HG03520 (cell line): ENCODE results near the gene NET1.

ENCODE experiments used
- ATAC-seq: cut with Tn5 transposase; IDR thresholded peaks from one replicate; pipeline ENCODE4 v1.9.1; 2021; ENCODE audit warnings: mild to moderate bottlenecking, moderate library complexity; ENCODE audit not compliant: unreplicated experiment

Gene NET1

DNA sequence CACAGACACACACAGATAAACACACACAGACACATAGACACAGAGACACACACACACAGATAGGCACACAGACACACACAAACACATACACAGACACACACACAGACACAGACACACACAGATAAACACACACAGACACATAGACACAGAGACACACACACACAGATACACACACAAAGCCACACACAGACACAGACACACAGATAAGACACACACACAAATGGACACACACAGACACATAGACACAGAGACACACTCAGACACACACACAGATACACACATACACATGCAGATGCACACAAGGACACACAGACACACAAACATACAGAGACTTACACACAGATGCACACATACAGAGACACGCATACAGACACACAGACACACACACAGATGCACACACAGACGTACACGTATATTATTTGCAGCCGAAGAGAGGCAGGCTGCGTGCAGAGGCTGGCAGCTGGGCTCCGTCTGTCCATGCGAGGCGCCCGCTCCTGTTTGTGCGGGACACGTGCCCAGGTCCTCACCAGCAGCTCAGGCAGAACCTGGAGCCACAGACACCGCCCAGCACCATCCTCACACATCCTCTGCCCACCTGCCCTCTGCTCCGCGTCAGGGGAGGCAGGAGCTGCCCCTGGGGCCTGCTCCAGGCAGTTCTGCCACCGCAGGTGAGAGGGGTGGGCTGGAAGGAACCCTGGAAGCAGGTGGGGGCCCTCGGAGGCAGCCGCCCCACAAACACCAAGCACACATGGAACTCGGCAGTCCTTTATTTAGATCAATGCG lies 85.8 kb downstream of the NET1 start:
- no peak for ATAC-seq

DNA sequence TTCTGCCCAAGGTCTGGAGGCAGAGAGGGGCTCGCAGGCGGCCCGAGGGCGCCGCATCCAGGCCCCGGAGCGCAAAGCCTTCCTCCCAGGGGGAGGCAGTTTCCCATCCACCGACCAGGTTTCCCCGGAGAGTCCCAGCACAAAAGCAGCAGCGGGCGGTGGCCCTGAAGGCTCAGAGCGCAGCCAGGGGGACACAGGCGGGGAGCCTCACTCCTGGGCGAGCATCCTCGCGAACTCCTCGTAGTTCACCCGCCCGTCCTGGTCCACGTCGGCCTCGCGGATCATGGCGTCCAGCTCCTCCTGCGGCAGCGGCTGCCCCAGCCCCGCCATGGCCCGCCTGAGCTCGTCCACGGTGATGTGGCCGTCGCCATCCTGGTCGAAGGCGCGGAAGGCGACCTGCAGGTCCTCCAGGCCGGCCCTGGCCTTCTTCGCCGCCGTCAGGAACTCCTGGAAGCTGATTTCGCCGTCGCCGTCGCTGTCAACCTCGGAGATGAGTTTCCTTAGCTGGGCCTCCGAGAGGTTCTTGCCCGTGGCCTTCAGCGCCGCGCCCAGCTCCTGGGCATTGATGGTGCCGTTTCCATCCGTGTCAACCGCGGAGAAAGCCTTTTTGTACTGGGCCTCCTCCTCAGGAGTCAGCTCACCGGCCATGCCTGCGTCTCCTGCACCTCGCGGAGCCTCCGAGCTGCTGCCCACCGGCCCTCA lies 86.6 kb downstream of the NET1 start:
- no peak for ATAC-seq

DNA sequence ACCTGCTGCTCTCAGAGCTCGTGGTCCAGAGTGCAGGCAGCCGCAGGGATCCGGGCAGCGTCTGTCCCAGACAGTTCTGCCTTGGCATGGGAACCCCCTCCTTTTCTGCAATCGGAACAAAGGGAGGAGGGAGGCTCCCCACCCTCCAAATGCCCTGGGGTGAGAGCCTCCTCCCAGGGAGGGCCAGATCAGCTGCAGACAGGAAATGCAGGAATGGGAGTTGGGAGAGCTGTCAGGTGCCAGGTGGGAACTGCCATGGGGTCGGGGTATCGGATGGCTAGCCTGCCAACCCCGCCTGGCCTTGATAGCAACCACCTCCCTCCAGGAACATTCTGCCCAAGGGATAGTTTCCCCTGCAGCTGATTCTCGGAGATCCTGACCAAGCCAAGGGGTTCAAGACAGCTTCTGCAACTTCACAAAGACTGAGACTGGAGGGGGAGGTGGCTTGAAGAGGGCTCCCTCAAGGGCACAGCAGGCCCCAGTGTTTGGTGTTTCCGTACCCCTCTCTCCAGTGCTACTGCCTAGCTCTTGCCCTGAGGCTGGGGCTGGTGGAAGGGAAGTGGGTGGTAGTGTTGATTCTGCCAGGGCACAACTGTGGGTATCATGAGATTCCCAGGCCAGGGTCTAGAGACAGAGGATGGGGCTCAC lies 87.3 kb downstream of the NET1 start, which contains the start of gene CALML5:
CALML5 (minus strand) TSS at position 78 of the 648 bp plus-strand sequence. CDS start 132 bp downstream, outside the sequence.
- no peak for ATAC-seq

DNA sequence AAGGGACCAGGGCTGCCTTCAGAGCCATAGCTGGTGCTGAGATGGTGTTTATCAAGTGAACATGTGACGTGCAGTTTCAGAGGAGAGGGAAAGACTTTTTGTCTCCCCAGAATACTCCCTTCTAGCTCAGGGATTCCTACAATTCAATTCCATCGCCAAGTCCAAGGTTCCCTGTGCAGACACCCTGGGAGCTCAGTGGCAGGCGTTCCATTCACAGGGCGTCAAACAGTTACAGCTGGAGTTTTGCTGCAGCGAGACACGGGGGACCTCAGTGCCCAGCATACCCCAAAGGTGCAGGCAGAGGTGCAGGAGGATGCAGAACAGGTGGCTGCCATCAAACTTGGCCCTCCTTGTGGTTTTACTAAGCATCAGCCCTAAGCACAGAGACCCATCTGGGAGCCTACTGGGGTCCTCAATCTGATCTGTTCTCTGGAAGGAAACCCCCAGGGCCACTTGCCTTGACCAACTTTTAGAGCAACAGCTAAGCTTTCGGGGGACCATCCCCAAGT lies 87.9 kb downstream of the NET1 start:
- ATAC-seq = no peak

DNA sequence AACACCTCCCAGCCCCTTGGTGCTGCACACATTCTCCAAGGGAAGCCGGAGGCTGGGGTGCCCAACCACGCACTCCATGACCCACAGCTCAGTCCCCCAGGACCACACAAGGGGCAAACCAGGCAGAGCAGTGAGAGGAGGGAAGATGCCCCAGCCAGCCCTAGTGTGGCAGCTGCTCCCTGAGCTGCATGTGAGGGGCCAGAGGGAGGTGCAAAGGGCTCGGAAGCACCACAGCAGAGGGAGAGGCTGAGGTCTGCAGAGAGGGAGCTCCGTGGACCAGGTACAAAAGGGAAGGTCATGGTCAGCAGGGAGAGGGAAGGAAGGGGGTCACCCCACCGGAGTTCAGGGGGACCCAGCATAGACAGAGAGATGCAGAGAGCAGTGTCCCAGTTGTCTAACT lies 88.6 kb downstream of the NET1 start:
- no peak for ATAC-seq

DNA sequence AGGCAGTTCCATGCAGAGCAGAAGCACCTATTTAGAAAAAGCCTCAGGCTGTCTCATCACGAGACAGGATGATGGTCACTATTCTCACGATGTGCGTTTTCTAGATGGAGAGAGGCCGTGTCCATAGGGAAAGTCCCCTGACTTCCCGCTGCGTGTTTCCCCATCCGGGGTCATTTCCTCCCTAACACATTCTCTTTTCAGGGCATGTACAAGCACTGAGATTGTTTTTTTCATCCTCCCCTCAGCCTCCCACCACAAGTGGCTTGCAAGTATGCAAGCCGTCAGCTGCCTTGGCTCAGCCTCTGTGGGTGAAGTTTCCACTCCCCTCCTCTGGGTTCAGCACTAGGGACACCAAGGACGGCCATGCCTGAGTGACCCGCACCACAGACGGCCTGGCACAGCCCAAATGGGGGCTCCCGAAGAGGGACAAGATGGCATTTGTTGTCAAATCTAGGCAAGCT lies 89.7 kb downstream of the NET1 start:
- no peak for ATAC-seq

DNA sequence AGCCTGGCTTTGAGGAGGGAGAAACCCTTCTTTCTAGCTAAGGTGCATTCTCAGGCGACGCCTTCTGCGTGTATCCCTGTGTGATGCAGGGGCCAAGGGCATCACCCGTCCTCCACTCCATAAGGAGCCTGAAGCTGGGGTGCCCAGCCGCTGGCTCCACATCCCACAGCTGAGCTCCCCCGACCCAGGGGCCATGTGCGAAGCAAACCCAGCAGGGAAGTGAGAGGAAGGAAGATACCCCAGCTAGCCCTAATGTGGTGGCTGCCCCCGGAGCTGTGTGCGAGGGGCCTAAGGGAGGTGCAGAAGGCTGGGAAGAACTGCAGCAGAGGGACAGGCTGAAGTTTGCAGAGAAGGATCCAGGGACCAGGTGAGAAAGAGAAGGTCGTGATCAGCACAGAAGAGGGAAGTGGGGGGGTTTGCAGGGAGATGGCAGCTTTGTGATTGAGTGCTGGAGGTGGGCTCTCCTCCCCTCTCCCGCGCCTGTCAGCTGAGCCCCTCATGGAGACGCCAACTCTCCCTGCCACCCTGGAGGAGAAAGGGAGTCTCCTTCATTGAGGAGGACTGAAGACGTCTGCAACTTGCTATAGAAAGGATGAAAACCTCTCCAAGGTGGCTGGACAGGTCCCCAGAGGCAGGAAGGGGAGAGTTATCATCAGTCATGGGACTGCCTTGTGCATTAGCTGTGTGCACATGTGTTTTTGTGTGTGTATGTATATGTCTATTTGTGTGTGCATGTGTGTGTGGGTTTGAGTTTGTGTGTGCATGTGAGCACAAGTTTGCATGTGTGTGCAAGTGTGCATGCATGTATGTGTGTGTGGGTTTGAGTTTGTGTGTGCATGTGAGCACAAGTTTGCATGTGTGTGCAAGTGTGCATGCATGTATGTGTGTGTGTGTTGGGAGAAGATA lies 90.5 kb downstream of the NET1 start:
- no peak for ATAC-seq

DNA sequence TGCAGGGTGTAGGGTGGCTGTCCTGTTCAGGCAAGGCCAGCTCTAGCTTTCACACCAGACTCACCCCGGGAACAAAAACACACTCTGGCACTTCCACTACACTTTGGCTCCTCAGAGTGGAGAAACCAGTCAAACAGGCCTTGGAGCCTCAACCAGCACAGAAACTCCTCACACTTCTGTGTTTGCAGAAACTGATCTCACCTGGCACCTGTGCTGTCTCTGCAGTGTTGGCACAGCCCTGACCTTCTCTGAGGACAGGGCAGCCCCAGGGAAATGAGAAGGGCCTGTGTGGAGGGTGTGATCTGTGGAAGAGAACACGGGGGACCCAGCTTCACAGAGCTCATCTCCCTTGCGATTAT lies 91.1 kb downstream of the NET1 start:
- ATAC-seq = no peak

DNA sequence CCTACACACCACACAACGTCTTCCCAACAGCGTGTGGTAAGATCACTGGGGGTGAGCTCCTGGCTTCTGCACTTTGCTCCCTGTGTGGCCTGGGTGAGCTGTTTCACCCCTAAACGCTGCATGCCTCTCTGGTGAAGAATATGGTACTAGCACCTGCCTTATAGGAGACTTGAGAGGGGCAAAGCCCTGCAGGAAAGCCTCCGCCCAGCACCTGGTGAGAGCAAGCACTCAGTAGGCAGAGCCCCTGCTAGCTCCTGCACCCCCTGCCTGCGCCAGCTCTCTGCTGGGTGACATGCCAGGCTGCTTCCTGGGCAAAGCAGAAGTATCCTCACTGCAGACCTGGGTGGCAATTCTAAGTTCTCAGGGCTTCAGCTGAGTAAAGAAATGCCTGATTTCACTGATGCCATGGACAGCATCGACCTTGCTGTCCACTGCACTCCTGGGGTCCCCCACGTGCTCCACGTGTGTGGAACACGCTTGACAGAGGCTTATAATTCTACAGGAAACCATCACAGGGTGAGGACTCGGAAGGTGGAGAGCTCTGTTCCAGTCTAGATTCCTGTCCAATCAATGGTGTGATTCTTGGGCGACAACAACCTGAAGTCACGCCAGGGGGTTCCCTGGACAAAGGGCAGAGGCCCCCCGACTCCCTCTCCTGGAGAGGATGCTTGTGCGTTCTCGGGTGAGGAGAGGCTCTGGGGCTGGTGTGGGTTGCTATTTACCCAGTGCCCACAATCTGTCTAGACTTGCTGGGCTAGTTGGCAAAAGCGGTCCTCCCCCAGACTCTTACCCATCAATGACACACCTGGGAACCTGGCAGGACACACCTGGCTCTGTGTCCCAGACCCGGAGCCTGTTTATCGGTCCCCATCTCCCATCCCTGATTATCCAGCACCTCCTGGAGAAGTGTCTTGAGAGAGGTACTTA lies 92.1 kb downstream of the NET1 start:
- ATAC-seq = no peak

DNA sequence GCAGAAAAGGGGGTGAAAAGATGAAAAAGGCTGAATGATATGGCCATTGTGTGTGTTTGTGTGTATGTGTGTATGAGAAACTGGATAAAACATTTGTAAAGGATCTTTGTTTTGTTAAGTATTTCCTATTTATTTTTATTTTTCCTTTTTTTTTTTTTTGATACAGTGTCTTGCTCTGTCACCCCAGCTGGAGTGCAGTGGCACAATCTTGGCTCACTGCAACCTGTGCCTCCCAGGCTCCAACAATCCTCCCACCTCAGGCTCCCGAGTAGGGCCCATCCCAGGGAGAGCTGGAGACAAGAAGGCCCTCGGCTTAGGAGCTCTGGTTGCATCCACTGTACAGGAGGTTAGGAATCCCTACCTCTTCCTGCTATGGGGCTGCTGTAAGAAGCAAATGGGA lies 93.9 kb downstream of the NET1 start:
- no peak for ATAC-seq

DNA sequence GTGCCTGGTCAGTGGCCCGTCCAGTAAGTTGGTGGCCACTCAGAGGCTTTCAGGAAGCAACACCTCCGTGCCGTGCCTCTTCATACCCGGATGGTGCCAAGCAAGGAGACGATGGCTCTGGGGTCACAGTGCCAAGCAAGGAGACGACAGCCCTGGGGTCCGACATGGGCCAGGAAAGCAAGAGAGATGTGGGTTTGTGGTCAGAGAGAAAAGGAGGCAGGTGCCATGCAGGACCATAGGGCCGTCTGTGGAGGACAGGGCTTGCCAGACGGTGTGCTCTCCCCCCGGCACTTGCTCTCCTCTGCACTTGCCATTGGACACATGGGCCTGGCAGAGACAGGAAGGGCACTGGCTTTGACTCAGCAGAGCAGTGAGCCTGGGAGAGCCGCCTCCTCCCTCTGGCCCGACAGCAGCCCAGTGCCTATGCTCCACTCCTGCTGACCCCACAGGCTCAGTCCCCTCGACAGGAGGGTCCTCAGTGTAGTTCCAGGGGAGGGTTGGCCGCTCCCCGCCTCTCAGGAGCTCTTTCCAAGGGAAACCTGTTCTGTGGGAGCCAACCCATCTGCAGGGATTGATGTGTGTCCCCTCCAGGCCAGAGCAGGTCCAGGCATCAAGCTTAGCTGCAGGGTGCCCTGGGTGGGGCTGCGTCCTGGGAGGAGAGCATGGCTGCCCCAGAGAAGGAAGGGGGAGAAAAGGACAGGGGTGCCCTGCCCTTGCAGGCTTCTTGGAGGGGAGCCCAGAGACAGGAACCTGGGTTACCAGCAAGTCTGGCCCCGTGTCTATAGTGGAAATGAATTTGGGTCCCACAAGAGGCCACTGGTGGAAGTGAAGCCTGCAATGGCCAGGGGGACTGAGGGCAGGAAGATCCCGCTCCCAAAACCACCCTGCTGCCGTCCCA lies 94.6 kb downstream of the NET1 start:
- no peak for ATAC-seq

DNA sequence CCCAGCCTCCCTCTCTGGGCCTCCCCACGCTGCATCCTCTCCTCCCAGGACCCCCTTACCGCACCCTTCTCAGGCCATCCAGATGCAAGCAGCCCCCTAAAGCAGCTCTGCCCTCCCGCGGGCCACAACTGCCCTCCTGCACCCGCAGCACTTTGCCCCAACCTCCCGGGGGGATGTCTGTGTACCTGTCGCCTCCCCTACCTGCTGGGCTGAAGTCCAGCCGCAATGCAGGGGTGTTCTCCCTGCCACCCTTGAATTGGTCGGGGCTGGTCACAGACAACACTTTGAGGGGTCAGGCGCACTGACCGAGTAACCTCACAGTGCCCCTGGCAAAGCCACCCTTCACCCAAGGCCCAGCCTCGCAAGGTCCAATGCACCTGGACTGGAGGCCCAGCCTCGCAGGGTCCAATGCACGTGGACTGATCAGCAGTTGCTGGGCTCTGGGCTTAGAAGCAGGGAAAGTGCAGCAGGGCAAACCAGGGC lies 95.3 kb downstream of the NET1 start:
- no peak for ATAC-seq

DNA sequence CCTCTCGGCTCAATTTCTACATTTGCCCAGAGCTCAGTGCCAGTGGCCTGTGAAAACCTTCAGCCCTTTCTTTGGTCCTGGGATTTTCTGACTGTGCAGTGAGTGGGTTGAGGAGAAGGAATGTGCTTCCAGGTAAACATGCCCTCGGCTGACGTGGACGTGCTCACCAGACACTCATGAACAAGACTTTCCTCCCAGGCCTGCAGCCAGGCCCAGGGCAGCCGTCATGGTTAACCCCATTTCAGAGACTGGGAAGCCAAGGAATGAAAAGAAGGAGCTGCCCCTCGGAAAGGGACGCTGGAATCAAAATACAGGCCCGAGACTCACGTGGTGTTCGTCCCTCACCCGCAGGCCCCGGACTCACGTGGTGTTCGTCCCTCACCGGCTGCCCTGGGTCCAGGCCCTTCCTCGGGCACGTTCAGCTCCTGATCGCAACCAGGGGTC lies 95.8 kb downstream of the NET1 start:
- no peak for ATAC-seq
